DMS114 treated with DMSO at 0.1 percent for 48 hours (cell line): Measurements from ENCODE around the gene RHBDD1.
"Not testable (repeated sequence)": the region's sequence is repeated elsewhere in the genome, so short reads cannot be mapped to it uniquely, and the experiment has no call there.

Source experiments
- DNase-seq: peaks from one replicate; lab custom pipeline; 2025; ENCODE audit not compliant: unreplicated experiment; lab: John Stamatoyannopoulos, UW

The RHBDD1 gene

DNA sequence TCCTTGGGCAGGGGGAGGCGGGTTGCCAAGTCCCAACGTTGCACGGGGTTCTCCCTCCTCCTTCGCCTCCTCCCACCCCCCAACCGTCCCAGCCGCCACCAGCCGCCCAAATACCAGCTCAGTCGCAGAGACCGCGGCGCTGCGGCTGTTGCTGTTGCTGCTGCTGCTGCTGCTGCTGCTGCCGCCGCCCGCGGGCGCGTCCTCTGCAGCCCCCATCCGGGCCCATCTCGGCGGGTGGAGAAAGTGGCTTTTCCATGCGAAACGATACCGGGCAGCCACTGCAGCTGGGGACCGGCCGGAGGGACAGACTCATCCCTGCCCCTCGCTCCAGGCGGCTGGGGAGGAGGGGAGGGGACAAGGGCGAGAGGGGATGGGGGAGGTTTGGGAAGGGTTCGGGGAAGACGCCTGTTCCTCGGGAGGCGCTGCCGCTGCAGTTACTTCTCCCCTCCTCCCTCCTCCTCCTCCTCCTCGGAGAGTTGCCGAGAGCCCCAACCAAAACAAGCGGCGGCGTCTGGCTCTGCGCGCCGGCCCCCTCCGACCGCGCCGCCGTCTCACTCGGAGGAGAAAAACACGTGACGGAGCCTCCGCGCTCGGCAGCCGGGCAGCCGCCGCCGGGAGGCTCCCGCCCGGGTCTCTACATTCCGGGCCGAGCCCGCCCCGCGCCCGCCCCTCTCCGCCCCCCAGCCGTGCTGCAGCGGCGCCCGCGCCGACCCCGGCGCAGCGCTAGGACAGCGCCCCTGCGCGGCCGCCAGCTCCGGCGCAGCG, 36.5 kb upstream of the RHBDD1 start, which contains the start of gene IRS1:
Gene IRS1, minus strand, starts transcription at position 610 of the 765 bp plus-strand sequence. CDS start 1,082 bp downstream, outside the sequence.
- peak; percentile 29 for DNase-seq

DNA sequence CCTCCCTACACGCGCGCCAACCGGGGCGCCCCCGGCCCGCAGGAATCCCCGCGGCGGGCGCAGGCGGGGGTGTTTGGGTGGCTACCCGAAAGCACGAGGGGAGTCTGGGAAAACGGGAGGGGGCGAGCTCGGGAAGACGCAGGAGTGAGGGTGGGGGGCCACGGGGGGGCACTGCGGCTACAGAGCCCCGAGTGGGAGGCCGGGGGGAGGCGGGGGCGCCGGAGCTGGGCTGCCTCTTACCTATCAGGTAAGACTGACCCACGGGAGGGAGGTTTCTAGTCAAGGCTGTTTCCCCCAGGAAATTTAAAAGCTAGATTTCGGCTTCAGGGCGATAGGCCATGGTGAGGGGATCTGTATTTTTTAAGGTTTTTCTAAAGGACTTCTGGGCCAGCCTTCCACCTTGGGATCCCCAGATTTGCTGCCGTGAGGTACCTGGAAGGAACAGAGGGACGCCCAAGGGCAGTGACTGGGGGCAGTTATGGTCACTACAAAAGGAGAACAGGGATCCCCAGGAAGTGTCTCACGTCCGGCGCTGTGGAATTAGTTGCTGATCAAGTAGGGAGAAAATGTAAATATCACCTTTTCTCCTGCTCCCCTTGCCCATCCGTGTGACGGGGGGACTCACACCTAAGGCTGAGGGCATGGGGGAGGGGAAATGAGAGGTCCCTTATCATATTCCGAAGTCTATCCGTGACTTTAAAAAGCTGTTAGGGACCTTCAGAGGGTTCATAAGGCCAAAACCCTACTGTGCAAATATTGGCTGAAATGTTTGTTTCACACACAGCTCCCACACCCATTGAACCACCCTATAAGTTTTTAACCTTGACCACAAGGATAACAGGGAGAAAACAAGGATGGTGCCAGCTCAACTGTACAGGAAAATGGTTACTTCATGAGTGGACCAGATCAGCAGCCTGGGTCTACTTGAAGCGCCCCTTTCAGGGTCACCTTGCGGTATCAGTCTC, 35.6 kb upstream of the RHBDD1 start:
- DNase-seq = no peak

DNA sequence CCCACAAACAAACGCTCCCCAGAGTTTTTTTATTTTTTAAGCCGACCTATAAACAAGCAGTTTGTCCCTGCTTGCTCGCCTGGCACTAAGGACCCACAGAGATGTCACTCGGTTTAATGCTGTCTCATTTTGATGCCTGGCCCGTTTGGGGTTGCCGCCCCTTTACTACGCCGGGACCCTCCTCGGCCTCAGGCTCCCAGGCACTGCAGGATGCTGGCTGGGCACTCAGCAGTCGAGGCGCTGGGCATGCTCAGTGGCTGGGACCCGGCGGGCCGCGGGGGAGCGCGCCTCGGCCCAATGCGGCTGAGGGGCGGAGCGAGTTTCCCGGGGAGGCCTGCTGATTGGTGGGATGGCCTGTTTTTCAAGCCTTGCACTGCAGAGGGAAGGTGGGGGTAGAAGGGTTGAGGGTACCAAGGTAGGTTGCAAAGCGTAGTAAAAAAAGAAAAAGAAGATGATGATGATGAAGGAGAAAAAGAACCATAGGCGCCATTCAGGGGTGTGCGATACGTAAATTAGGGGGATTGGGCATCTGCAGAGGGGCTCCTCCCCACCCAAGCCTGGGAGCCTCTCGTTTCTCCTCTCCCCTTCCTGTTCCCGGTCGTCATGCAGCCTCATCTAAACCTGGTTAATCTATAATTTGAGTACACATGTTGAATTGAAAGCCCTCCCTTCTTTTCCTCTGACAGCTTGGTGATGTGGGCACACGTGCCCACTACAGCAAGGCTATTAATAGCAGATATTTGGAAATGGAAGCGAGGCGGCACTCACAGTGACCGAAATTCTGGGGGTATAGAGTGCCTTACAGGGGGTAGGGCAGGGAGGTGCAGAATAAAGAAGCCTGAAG, 34.7 kb upstream of the RHBDD1 start:
- DNase-seq = peak; percentile 76

DNA sequence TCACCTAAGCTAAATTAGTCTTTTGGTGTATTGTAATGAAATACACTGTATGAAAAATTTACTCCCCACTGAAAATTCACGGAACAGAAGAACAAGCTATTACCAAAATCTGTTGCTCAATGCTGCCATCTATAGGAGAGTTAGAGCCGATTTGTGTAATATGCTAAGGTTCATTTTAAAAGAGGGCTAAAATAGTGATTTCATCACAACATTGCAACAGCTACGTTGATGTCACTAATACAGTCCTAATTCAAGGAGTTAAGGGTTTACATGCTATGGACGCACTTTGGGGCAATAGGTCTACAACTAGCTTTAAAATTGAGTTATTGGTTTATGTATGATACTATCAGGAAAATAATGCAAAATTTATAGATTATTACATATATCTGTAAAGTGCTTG, 33.3 kb upstream of the RHBDD1 start:
- peak; percentile 65 for DNase-seq

DNA sequence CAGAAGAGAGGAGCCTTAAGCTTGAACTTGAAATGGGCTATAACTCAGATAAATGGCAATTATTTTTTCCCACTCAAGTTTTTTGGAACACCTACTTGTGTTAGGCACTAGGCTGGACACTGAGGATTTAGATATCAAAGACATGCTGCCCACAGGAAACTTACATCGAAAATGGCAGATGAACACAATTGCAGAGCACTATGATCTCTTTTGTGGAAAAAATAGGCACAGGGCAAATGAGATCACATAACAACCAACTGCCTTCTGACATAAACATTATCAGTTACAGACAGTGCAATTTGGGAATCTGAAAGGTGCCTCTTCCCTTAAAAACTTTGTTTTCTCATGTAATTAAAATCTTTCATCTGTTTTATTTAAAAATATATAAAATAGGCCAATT, 32.4 kb upstream of the RHBDD1 start:
- no peak for DNase-seq

DNA sequence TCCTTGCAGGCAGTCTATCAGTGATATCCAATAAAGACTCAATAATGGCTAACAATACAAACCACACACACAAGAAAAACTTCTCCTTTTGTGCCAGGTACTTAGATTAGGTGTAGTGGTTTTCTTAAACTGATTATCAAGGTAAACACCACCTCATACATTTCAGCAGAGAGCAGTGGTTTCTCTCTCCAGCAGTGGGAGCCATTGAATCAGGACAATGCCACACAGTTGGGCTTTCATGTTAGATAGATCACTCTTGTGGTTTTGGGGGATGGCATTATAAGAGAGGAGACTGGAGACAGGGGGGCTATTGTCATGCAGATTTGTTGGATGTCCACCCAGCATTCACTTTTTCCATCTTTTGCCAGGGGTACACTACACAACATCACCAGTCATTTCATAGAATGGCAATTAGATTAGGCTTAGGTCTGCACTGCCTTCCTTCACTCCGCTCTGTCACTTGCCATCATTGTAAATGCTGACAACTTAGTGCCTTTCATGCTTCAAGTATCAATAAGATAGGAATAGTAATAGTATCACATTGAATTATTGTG, 22.6 kb upstream of the RHBDD1 start:
- no peak for DNase-seq

DNA sequence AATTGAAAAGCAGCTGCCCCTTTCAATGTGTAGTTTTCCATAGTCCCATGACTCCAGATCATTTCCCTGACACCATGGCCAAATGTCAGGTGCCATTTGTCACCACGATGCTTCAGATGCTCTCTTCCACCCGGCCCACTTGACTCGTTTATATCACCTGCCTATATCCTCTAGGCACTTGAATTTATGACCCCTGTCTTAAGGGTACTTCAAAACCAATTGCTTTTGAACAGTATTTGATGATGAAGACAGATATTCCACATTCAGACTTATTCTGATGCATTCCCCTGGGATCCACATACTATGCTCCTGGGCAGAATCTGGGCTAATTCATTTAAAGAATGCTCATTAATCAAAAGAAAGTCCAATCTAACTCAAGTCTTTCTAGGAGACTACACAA, 16.9 kb upstream of the RHBDD1 start:
- no peak for DNase-seq

DNA sequence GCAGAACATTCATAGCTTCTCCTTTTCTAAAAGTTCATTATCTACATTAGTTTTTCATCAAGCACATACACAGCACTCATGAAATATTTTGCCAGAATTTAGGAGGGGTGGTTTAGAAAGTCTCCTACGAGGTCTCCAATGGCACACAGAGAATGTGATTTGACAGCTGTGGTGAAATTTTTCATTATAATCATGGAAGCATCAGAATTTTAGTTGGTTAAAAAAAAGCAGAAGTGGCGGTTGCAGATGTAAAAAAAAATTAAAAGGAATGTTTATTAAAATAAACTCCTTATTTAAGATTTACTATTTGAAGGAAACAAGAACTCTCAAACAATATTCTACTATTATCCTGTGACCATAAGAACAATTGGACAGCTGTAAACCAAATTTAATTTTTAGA, 10.8 kb upstream of the RHBDD1 start:
- no peak for DNase-seq

DNA sequence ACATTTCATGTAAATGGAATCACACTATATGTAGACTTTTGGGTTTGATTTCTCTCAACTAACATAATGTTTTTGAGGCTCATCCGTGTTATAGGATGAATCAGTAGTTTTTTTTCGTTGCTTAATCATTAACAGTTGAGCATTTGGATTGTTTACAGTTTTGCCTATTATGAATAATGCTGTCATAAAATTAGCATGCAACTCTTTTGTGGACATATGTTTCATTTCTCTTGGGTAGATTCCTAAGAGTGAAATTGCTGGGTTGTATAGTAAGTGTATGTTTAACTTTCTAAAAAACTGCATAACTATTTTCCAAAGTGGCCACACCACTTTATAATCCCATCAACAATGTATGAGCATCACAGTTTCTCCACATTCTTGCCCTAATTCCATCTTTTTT, 7.7 kb upstream of the RHBDD1 start:
- no peak for DNase-seq

DNA sequence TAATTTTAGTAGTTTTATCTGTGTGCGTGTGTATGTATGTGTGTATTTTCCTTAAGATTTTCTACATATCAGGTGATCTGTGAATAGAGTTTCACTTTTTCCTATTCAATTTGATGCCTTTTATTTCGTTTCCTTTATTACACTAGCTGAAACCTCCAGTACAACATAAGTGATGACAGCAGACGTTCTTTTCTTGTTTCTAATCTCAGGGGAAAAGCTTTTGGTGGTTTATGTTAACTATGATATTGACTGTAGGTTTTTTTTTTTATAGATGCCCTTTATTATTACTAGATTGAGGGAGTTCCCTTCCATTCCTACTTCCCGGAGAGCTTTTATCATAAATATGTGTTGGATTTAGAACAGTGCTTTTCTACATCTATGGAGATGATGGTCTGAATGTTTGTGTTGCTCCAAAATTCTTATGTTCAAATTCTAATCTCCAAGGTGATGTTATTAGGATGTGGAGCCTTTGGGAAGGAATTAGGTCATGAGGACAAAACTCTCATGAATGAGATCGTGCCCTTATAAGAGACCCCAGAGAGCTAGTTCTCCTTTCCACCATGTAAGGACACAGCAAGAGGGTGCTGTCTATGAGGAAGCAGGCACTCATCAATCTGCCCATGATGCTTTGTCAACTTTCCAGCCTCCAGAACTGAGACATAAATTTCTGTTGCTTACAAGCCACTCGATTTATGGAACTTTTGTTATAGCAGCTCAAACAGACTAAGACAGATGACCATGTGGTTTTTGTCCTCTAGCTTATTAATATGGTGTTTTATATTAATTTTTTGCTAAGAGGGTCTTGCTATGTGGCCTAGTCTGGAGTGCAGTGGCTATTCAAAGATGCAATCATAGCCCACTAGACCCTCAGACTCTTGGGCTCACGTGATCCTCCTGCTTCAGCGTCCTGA, 5.9 kb upstream of the RHBDD1 start:
- DNase-seq = no peak

DNA sequence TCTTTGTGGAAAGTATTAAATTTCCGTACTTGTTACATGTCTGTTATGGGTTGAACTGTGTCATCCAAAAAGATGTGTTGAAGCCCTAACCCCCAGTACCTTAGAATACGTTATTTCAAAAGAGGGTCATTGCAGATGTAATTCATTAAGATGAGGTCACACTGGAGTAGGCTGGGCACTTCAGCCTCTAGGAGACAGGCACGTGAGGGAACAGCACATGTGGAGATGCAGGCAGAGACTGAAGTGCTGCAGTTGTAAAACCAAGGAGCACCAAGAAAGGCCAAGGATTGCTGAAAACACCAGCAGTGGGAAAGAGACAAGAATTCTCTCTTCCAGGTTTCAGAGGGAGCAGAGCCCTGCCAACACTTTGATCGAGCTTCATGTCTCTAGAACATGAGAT, 4.6 kb upstream of the RHBDD1 start:
- DNase-seq = no peak

DNA sequence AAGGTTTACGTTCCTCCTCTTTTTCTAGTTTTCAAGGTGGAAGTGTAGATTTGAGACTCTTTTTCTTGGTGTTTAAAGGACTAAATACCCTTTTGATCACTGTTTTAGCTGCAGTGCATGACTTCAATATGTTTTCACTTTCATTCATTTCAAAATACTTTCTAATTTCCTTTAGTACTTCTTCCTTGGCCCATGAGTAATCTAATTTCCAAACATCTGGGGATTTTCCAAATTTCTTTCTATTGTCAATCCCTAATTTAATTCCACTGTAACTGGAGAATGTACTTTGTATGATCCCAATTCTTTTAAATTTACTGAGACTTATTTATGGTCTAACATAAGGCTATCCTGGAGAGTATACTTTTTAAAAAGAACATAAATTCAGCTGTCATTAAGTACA, 3.8 kb upstream of the RHBDD1 start:
- DNase-seq = no peak

DNA sequence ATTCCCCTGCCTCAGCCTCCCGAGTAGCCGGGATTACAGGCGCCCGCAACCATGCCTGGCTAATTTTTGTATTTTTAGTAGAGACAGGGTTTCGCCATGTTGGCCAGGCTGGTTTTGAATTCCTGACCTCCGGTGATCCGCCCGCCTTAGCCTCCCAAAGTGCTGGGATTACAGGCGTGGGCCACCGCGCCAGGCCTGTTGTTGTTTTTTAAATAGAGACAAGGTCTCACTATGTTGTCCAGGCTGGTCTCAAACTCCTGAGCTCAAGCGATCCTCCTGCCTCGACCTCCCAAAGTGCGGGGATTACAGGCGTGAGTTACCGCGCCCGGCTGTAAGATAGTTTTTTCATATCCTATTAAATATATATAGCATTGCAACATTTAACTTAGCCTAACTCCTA, 974 bp upstream of the RHBDD1 start:
- not testable (repeated sequence) for DNase-seq

DNA sequence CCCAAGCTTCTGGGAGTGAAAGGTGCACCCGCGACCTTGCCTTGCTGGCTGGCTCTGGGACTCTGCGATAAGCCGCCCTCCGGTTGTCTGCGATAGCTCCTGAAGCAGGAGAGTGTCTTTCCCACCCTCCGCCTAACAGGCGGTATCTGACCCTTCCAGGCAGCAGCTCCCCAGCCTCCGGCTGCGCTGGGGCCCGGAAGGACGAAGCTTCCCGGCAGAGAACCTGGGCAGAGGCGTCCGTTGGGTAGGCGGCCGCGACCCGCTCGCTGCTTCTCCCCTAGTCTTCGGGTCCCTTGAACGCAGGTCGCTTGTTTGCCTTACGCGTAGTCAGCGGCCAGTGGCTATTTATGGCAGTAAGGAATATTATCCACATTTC, 446 bp upstream of the RHBDD1 start:
- DNase-seq = peak; percentile 43

DNA sequence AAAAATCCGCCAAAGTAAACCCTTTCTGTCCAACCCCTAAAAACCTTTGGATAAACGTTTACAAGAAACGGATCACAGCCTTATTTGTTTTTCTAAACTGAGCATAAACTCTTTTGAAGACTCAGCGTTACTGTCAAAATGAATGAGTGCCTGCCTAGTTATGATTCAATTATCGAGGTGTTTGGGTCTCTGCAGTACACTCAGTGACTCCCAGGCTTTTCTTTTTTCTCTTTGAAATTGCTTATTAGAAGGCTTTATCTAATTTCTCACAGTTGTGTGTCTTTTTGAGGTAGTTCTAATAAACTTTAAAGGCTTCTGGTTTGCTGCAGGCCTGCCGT, 663 bp downstream of the RHBDD1 start:
- DNase-seq = no peak

DNA sequence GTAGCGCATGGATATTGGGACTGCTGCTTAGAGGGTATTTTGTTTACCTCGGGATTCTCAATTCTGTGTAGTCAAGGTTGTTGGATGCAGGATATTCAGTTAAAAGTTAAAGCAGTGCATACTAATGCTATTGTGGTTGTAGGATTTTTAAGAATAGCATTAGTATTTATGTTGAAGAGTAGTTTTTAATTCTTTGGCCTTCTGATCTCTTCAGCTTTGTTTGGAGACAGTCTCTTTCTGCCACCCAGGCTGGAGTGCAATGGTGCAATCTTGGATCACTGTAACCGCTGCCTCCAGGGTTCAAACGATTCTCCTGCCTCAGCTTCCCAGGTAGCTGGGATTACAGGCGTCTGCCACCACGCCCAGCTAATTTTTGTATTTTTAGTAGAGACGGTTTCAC, 1.5 kb downstream of the RHBDD1 start:
- no peak for DNase-seq

DNA sequence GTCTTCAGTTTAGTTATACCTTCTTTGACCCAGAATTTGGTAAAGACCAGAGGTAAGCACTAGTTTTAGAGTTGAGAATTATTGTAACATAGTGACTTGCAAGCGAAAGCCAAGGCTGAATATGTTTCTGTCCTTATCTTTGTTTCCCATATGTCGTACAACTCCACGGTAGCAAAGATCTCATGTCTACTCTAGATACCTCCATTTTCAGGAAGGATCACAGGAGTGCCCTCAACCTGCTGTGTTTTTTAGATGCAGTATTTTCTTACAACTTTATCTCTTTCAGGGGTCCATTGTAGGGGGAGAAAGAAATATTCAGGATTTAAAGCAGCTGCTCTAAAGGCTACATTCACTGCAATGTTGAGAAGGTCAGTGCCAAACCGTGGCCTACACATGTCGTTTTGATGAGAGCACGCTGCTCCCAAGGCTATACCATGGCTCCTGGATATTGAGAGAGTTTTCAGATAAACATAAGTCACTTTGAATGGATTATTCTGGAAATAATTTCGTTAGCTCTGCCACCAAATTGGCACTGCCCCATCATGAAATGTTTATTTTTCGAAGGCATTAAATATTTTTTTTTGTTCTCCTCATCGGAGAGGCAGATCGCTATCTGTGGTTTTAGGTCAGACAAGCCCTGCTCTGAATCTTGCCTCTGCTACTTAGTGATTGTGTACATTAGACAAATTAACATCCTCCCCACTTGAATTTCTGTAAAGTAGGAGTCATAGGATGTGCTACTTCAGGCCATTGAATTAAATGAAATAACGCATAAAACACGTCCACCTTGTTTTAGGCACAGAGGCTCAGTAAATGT, 2.1 kb downstream of the RHBDD1 start:
- DNase-seq = no peak

DNA sequence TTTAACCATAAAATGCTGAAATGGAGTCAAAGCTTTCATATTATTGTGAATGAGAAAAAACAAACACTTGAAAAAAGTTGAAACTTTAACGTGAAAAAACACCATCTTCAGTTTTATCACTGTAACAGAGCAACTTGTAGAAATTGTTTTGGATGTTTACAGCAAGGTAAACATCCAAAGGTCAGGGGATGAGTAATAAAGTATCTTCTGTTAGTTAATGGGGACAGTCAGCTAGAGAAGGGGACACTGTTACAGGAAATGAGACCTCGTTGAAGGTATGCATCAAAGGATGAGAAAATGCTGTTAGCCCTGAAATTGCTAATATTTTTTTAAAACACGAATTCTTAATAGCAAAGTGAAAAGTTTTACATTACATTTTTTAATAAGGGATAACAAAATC, 2.9 kb downstream of the RHBDD1 start:
- DNase-seq = no peak

DNA sequence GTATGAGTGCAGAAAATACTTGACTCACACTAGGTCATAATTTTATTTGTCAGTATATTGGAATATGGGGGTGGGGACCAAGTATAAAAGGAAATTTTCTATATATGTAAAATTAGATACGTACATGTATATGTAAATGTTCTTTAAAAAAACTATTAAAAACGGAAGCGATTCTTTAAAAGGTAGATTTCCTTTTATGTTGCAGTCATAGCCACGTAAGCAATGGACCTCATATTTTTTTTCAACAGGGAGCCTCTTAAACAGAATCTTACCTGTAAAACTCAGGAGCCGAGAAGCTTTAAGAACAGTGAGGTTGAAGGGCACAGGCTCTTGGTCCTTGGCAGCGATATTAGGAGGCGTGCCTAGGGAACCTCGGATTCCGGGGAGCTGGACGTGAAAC, 3.3 kb downstream of the RHBDD1 start:
- no peak for DNase-seq
